NCI-H1417 treated with DMSO at 0.1 percent for 48 hours (cell line): Measurements from ENCODE around the gene CLCN7.

Experiments used
- DNase-seq: peaks from one replicate; lab custom pipeline; 2025; lab: John Stamatoyannopoulos, UW

CLCN7 gene

DNA sequence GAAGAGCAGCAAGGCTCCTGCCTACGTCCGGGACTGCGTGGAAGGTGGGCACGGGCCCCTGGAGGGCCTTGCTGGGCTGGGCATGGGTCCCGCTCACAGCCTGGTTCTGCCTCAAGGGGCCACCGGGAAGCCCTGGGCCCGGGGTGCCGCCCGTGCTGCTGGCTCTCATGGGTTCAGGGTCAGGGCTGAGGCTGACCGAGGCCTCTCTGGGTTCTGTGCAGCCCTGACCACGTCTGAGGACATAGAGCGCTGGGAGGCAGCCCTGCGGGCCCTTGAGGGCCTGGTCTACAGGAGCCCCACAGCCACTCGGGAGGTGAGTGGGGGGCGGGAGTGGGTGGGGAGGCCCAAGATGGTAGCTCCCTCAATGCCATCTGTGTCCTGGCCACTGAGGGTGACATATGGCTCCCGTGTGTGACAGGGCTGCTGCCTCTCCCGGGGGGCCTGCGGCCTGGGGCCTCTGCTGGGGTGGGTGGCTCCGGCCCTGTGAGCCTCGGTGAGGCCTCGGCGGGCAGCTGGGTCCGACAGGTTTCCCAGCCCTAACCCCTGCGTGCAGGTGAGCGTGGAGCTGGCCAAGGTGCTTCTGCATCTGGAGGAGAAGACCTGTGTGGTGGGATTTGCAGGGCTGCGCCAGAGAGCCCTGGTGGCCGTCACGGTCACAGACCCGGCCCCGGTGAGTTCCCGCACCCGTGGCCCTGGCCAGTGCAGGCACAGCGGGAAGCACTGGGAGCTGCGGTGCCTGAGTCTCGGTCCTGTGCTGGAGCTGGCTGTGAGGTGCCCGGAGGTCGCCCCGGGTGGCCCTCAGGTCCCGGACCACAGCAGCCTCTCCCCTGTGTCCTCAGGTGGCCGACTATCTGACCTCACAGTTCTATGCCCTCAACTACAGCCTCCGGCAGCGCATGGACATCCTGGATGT lies 27.5 kb upstream of the CLCN7 start:
- no peak for DNase-seq

DNA sequence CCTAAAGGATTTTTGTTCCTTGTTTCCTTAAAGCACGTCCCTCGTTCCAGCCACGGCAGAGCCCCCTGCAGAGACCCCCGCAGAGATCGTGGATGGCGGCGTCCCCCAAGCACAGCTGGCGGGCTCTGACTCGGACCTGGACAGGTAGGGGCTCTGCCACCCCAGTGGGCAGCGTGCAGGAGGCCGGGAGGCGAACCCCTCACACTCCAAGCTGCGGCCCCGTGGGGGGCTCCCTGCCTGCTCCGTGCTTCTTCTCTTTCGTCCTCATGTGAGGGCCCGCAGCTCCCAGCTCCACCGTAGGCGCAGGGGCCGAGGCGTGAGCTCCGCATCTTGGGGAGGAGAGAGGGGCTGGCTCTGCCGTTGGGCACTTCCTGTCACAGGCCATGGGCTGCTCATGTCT lies 26.8 kb upstream of the CLCN7 start:
- DNase-seq = no peak

DNA sequence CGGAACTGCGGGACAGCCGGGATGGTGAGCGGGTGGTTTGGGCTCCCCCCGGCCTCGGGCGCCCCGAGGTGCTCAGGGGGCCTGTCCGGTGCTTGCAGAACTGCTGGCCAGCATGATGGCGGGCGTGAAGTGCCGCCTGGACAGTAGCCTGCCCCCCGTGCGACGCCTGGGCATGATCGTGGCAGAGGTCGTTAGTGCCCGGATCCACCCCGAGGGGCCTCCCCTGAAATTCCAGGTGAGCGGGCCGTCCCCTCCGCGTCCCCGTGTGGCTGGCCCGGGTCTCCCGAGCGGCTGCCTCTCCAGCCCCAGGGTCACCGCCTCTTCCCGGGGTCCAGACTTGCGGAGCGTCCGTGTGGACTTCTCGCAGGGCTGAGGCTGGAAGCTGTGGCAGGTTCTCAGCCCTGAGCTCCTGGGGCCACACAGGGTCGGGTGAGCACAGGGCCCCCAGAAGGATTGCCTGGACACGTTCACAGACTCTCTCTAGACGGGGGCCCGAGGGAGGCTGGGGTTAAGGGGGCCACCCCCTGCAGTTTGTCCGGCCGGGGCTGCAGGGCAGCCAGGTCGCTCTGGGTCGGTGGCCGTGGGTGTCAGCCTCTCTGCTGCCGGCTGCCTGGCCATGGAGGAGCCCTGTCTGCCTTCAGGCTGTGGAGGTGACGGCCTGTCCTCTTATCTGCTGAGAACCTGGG lies 25.8 kb upstream of the CLCN7 start:
- DNase-seq = no peak

DNA sequence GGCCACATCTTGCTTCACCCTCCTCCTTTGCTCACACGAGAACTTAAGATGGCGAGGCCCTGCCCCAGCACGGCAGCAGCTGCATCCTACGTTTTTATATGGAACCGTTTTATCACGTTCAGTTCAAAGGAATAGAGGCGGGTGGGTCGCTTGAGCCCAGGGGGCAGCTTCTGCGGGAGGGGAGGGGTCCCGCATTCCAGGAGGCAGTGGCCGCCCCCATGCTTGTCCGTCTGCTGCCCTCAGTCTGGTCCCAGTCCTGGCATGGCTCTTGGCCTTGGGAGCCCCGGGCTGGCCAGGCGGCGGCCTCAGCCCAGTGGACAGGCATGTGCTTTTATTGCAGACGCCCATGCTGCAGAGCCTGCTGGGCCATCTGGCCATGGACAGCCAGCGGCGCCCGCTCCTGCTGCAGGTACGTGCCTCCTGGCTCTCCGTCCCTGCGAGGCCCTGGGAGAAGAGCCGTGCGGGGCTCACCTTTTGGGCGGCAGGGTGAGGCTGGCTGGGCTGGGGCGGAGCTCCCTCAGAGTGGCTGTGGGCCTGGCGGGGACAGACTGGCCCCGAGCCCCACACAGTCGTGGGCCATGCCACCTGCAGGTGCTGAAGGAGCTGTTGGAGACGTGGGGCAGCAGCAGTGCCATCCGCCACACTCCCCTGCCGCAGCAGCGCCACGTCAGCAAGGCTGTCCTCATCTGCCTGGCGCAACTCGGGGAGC lies 25.1 kb upstream of the CLCN7 start:
- no peak for DNase-seq

DNA sequence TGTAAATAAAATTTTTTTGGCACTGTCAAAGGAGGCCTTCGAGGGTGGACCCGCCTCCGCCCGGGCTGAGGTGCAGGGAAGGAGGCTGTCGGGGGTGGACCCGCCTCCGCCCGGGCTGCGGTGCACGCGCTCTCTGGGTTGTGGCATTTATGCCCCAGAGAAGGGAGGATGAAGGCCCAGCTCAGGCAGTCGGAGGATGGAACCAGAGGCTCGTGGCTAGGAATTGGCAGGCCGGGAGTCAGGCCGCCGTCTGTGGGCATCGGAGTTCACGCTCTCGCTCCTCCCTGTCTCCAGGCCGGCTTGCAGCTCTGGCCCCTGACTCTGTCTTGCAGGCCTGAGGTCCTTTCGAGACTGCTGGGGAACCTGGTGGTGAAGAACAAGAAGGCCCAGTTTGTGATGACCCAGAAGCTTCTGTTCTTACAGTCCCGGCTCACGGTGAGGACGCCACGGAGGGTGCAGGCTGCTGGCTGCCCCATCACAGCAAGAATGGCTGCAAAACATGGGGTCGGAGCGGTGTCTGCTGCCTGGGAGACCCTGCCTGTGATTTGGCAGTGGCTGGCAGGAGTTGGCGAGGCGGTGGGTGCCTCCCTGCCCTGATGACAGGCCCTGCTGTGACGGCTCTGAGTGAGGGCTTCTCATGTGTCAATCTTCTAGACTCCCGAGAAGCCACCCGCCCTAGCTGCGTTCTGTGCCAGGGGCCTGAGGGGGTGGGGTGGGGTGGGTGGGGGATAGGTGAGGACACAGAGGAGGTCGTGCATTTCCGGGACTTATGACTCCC lies 24.3 kb upstream of the CLCN7 start:
- no peak for DNase-seq

DNA sequence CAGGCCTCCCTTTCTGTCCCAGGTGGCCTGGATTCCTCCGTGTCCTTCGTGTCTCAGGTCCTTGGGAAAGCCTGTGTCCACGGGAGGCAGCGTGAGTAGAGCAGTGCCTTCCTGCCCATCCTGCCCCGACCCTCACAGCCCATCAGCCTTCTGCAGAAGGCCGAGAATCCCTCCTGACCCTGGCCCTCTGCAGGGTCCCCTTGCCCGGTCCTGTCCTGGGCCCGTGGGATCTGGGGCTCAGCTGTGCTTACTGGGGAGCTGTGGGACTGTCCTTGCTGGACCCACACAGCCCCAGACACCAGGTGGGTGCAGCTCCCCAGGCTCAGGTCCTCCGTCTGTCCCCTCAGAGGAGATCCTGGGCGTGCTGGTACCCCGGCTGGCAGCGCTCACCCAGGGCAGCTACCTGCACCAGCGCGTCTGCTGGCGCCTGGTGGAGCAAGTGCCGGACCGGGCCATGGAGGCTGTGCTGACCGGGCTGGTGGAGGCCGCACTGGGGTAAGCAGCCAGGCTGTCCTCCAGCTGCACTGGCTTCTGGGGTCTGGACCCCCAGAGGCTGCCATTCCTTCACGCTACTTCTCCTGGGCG lies 22.3 kb upstream of the CLCN7 start:
- DNase-seq = no peak

DNA sequence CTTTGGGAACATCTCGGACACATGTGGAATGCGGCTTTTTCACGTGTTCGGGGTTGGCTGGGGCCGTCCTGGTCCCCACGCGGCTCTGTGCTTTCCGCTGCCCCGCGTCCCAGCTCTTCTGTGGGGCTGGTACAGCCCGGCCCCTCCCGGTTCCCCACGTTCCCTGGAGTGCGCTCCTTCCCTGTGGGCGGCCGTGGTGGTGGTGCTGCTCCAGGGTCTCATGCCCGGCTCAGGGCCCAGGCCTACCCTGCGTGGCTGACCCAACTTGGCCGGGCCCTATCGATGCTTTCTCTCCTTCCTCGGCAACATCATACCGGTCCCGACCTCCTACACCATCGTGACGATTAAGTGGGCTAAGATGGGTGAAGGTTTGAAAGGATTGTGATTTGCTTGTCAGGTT lies 21.6 kb upstream of the CLCN7 start:
- DNase-seq = no peak

DNA sequence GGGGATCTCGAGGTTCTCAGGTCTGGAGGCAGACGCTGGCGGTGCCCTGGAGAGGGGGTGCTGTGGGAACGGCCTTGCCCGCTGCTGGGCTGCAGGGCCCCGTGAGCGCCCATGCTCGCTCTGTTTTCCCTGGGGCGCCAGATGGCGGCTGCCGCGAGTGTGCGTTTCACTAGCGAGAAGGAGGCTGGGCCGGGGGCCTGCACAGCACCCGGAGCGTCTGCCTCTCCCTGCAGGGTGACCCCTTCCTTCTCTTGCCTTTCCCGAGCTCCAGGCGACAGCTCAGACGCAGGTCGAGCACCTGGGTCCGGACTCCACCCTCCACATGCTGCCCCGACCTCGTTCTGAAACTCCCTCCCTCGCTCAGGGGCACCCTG lies 21.0 kb upstream of the CLCN7 start:
- no peak for DNase-seq

DNA sequence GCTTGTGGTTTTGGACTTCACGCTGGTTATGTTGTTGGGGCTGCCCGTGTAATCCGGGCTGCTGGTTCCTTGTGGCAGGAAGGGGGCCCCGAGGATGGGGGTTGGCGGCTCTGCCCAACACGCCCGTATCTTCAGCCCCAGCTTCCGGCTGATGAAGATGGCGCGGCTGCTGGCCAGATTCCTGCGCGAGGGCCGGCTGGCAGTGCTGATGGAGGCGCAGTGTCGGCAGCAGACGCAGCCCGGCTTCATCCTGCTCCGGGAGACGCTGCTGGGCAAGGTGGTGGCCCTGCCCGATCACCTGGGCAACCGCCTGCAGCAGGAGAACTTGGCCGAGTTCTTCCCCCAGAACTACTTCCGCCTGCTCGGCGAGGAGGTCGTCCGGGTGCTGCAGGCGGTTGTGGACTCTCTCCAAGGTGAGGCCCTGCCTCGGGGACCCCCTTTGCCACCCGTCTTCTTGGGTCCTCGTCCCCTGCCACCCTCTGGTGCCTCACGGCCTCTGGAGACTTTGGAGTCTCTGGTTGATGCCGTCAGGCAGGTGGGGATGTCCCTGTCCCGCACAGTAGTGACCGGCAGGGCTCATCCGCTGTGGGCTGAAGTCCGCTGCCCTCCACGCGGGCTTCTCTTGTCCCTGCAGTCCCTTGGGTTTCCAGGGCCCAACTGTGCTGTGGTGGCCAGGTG lies 20.5 kb upstream of the CLCN7 start:
- DNase-seq = no peak

DNA sequence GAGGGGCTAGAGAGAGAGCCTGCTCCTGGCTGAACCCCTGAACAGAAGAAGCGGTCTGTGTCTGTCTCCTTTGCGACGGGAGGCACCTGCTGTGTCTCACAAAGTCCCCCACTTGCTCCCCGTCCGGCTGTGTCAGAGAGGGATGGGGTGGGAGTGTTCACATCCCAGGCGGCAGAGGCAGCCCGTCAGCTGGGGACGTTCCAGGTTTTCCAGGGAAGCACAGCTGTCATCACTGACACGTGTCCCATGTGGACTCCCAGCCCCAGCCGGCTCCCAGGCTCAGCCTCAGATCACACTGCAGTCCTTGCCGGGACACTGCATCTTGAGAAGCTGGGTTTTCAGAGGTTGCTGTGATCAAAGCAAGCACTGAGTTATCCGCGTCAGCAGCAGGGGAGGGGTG lies 19.9 kb upstream of the CLCN7 start:
- no peak for DNase-seq

DNA sequence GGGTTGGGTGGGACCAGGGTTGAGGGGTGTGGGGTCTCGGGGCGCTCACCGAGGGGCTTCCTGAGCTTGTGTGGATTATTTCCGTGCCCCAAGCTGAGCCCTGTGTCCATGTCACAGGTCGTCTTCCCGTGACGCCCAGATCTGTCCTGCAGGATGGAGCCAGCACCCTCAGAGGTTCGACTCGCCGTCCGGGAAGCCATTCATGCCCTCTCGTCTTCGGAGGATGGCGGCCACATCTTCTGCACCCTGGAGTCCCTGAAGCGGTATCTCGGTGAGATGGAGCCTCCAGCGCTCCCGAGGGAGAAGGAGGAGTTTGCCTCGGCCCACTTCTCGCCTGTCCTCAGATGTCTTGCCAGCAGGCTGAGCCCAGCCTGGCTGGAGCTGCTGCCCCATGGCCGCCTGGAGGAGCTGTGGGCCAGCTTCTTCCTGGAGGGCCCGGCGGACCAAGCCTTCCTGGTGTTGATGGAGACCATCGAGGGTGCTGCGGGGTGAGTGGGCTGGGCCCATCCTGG lies 19.4 kb upstream of the CLCN7 start:
- DNase-seq = no peak

DNA sequence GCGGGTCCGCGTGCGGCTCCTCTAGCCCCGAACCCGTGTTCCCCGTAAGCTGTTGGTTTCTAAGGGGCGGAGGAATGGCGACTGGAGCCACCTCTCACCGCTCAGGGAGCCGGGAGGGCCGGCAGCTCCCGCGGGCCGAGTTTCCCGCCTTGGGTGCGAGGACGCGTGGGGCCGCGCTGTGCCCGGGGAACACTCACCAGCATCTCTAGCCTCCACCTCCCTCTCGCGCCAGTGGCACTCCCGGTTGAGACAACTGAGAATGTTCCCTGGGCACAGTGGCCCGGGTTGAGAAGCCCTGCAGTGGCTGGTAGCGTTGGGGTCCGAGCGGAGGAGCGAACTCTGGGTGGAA lies 18.9 kb upstream of the CLCN7 start:
- no peak for DNase-seq

DNA sequence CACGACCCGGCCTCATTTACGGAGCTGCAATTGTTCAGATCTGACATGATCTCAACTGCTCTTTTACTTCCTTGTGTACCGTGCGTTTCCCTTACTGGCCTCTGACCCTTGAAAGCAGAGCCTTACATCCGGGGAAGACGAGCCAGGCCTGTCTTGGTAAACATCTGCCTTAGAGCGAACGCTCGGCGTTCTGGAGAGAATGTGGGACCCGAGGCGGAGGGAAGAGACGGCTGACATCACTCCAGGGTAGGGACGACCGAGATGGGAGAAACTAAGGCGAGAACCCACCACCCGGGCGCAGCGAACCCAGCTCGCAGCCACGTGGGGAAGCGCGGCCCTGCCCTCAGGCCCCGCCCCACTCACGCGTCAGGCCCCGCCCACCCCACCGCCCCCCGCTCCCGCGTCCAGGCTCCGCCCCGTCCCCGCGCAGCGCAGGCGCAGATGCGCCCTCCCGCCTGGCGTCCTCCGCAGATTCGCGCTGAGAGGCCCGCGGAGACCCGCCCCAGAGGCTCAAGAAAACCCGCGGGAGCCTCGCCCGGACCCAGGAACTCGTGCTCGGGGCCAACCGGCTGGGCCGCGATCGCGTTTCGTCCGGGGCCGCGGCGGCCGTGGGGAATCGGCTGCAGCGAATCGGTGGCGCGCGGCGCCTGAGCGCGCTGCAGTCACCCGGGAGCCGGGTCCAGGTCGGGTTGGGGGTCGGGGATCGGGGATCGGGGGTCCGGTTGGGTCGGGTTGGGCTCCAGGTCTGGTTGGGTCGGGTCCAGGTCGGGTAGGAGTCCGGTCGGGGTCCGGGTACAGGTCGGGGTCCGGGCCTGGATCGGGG lies 18.3 kb upstream of the CLCN7 start, which contains the start of gene TELO2:
Gene TELO2 (plus strand): TSS at position 438 of the 823 bp plus-strand sequence. CDS start 922 bp downstream, outside the sequence.
- no peak for DNase-seq

DNA sequence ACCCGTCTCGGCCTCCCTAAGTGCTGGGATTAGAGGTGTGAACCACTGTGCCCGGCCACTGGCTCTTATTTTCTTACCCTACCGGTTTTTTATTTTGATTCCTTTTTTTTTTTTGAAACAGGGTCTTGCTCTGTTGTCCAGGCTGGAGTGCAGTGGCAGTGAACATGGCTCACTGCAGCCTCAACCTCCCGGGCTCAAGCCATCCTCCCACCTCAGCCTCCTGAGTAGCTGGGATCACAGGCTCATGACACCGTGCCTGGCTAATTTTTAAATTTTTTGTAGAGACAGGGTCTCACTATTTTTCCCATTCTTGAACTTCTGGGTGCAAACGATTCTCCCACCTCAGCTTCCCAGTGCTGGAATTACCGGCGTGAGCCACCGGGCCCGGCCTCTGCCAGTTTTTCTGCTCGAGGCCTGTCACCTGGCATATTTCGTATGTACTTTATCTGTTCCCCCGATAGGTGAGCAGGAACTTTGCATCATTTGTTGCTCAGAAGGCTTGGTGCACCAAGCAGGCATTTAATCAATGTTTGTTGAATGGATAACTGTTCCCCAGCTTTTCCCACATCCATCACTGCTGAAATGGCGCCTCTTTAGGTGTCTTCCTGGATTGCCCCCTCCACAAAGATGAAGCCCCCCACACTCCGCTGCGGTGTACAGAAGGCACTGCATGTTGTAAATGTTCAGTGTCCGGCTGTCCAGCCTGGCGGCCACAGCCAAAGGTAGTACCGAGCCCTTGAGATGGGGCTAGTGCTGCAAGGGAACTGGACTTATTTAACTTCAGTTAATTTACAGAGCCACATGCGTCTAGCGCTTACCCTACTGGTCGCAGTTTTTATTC lies 17.5 kb upstream of the CLCN7 start:
- DNase-seq = no peak

DNA sequence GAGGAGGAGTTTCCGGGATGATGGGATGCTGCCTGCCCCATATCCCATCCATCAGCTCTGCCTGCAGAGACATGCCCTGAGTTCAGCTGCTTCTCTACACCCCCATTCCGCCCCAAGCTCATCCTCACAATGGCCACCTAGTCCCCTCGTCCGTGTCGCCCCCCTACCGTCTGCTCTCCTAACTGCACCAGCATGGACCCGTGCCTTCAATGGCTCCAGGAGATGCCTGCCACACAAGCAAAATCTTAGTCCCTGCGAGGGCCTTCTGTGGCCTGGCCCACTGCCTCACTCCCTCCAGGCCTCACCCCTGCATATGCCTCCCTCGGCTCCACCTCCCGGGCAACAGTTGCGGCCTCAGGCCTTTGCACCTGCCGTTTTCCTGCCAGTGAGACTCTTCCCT lies 16.5 kb upstream of the CLCN7 start:
- DNase-seq = no peak

DNA sequence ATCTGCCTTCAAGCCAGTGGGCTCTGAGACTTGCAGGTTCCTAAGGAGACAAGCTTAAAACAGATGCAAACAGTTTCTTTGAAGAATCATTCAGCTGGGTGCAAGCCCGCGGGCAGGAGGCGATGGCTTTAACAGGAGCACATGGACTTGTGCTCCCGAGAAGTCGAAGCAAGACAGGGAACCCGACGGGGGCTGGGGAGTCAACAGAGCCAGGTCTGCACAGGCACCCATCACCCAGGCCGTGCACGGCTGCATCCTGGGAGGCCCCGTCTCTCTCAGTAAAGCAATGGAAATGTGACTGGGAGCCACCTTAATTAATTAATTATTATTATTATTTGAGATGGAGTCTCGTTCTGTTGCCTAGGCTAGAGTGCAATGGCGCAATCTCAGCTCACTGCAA lies 14.2 kb upstream of the CLCN7 start:
- DNase-seq = no peak

DNA sequence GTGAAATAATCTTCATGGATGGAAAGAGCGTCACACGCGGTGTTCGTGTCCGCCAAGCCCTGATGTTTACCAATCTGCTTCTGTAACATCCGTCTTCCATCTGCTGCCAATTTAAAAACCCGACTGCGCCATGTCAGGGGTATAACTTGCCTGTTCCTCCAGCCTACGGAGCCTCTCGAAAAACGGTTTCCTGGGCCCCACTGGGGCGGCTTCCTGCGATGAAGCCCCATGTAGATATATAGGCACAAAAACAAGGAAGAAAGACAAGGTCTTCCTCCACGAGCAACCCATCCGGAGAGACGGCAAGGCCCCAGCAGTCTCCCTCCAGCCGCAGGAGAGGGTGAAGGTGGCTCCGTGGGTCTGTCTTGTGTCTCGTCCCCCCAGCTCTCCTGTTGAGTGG lies 13.8 kb upstream of the CLCN7 start, which contains the start of gene PTX4:
Gene PTX4 (minus strand): TSS at position 326 of the 400 bp plus-strand sequence. CDS start 35 bp downstream, at position 291.
- no peak for DNase-seq

DNA sequence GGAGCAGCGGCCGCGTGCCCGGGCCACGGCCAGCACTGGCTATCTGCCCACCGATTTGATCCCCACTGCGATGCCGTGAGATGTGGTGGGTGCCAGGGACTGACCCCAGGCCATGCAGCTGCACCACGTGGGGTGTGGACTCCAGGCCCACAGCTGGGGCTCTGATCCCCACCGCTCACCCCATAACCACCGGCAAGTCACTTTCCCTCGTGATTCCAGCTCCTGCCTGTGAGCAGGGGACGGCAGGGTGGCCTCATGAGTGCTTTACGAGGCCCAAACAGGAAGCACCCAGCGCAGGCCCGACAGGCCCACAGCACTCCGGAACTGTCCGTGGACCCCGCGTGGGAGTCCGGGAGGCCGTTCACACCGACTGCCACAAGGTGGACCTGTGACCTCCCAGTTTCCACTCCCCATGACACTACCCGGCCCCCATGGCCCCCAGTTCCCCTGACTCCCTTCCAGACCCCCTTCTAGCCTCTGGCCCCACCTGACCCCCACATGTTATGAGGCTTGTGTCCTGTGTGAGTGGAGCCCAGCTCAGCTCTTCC lies 13.3 kb upstream of the CLCN7 start:
- no peak for DNase-seq
